ENCODE measurements around the gene DAPK2.

DNA sequence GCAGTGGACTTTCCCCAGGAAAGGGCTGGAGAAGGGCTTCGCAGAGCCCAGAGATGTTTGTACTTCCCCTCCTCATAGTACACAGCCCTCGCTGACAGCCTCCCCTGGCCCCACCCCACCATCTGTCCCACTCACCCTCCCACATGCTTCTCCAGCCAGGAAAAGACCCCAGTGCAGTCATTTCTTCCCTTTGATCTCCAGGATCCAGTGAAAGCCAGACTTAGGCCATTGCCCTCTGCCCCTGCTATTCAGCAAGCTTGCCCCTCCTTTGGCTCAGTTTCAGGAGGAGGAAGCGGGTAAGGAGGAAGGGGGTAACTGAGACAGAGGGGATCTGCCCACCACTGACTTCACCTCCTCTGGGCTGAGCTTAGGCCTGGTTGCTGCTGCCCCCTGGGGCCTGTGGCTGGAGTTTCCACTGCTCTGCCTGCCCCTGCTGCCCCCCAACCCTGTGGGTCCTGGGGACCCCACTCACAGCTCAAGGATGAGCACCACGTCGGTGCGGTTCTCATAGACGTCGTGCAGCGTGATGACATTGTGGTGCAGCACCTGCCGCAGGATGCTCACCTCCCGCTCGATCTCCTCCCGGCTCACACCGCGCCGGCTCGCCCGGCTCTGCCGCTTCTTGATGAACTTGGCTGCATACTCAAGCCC lies 63.1 kb downstream of the DAPK2 start:
- TF ChIP-seq, protein P1, sequence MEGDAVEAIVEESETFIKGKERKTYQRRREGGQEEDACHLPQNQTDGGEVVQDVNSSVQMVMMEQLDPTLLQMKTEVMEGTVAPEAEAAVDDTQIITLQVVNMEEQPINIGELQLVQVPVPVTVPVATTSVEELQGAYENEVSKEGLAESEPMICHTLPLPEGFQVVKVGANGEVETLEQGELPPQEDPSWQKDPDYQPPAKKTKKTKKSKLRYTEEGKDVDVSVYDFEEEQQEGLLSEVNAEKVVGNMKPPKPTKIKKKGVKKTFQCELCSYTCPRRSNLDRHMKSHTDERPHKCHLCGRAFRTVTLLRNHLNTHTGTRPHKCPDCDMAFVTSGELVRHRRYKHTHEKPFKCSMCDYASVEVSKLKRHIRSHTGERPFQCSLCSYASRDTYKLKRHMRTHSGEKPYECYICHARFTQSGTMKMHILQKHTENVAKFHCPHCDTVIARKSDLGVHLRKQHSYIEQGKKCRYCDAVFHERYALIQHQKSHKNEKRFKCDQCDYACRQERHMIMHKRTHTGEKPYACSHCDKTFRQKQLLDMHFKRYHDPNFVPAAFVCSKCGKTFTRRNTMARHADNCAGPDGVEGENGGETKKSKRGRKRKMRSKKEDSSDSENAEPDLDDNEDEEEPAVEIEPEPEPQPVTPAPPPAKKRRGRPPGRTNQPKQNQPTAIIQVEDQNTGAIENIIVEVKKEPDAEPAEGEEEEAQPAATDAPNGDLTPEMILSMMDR (IDR thresholded peaks at IDR 0.05; ENCODE audit: insufficient read depth, low read depth, low read length): no peak
- TF ChIP-seq EZH2 (IDR thresholded peaks at IDR 0.05; ENCODE audit: insufficient read depth, low read length): no peak
